Measurements from ENCODE around the gene FOXP1. TPM values are rescaled to one million over a fixed set of nuclear protein-coding genes. Genes with fewer than 3 reads are reported as not detected.

FOXP1 gene
- total RNA-seq, 1 experiment from 2014 or later: 24.8 TPM

DNA sequence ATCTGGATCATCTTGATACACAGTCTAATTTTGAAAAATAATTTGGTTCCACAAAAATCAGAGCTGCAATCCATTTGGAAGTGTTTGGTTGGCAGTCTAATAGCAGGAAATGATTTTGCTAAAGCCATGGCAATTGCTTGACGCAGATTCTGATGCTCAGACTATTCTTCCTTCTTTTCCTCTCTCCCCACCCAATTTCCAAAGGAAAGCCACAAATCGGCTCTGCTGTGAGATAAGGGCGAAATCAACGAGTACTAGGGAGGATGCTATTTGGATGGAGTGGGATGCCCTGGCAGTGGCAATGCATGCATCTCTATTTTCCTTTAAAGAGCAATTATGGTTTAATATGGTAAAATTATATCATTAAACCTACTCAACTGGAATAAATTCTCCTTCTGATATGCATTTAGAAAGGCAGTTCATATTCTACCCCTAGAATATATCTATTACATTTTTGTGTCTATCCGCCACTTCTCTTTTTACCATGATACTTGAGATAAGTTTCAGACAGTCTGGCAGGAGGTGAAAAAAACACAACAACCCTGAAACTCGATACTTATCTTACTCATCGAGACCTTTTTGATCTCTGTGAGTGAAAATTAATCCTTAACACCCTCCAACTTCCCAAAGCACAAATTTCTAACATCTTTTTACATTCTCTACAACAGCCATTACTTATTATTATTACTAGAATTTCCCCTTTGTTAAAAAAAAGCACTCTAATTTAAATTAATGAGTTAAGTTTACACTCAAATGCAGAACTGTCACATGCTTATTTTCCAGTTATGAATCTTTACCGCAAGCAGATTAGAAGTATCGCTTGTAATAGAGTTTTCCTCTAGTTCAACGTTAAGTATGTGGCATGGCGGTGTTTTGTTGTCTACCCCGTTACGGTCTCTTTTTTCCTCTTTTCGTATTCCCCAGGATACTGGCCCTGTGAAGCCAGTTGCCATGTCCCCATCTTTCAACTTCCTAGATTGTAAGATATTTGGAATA lies 433.3 kb downstream of the FOXP1 start:
- Histone ChIP-seq H3K9me3 (replicated peaks) (no peaks in the 10 kb centered on the region), H3K27me3 (no peaks in the 10 kb centered on the region), H3K27ac (no peak overlapping the region), H3K36me3 (no peaks in the 10 kb centered on the region), H3K4me1 (no peaks in the 10 kb centered on the region), H3K4me3 (no peak overlapping the region)
- no peak for DNase-seq

DNA sequence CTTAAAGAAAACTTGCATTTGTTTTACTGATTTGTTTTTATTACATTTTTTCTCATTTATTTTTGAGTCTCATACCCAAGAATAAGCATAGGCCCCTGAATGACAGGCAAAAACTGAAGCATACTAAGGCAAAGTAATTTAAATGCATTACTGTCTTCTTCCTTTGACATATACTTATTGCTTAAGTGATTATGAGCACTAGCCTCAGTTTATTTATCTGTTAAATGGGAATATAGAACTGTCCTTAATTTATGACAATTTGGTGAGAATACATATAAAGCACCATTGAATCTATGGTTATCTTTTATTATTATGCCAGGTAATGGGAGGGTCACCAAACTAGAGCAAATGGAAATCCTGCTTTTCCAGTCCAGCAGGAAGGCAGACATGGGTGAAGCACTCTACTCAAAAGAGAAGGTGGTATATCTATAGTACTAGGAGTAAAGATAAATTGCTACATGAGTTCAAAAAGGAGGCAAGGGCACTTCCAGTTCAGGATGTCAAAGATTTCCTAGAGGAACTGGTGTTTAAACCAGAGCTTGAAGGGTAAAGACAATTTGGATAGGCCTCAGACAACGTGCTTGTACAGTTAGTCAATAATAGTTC lies 435.0 kb downstream of the FOXP1 start:
- Histone ChIP-seq H3K27ac (no peak overlapping the region), H3K27me3 (no peaks in the 10 kb centered on the region), H3K9me3 (replicated peaks) (no peaks in the 10 kb centered on the region), H3K36me3 (no peaks in the 10 kb centered on the region), H3K4me1 (no peaks in the 10 kb centered on the region), H3K4me3 (no peak overlapping the region)
- no peak for DNase-seq

- no peak overlapping the region for H3K4me3 ChIP-seq
- H3K27ac ChIP-seq: no peak overlapping the region
- no peaks in the 10 kb centered on the region for H3K36me3 ChIP-seq
- H3K4me1 ChIP-seq: no peaks in the 10 kb centered on the region
- no peak for DNase-seq
- no peaks in the 10 kb centered on the region for H3K9me3 ChIP-seq (replicated peaks)
- no peaks in the 10 kb centered on the region for H3K27me3 ChIP-seq
Measured at GRCh38 chr3:71146673-71147072, 436.9 kb downstream of the FOXP1 start.

GRCh38 chr3:71145954-71146353 lies 437.6 kb downstream of the FOXP1 start:
- H3K9me3 ChIP-seq (replicated peaks): no peaks in the 10 kb centered on the region
- H3K4me1 ChIP-seq: no peaks in the 10 kb centered on the region
- no peak overlapping the region for H3K4me3 ChIP-seq
- no peaks in the 10 kb centered on the region for H3K27me3 ChIP-seq
- H3K36me3 ChIP-seq: no peaks in the 10 kb centered on the region
- no peak for DNase-seq
- no peak overlapping the region for H3K27ac ChIP-seq

DNA sequence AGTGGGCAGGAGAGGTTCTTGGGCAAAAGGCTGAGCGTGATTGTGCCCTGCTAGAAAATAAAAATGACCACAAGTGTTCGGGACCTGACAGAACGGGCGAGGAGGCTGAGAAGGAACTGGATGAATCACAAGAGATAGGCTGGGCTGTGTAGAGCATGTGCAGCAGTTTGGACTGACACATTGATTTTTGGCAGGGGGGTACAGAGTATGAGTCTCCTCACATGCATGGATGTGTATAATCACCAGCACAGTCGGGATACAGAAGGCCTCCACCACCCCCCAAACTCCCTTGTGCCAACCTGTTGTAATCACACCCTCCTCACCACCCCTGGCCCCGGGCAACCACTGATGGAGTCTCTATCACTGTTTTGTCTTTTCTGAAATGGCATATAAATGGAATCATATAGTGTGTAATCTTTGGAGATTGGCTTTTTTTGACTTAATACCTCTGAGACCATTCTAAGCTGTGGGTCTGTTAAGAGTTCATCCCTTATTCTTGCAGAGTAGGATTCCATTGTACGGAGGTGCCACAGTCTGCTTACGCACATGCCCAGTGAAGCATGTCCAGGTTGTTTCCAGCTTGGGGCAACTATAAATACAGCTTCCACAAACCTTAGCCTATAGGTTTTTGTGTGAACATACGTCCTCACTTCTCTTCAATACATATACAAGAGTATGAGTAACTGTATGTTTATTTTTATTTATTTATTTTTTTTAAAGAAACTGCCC lies 438.8 kb downstream of the FOXP1 start:
- no peak overlapping the region for H3K27ac ChIP-seq
- H3K36me3 ChIP-seq: no peaks in the 10 kb centered on the region
- no peak for DNase-seq
- H3K27me3 ChIP-seq: no peaks in the 10 kb centered on the region
- no peaks in the 10 kb centered on the region for H3K9me3 ChIP-seq (replicated peaks)
- no peaks in the 10 kb centered on the region for H3K4me1 ChIP-seq
- no peak overlapping the region for H3K4me3 ChIP-seq

DNA sequence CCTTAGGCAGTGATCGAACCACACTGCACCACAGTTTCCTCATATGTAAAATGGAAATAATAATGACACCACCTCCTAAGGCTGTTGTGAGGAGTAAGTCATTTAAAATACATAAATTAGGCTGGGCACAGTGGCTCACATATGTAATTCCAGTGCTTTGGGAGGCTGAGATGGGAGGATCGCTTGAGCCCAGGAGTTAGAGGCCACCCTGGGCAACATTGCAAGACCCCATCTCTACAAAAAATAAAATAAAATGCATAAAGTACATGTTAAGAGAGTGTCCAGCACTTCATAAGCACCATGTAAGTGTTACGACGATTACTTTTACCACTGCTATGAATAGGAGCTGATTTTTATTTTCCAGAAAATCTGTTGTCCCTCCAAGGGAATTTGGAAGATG lies 440.0 kb downstream of the FOXP1 start:
- no peak overlapping the region for H3K4me3 ChIP-seq
- H3K9me3 ChIP-seq (replicated peaks): no peaks in the 10 kb centered on the region
- H3K27ac ChIP-seq: no peak overlapping the region
- DNase-seq: no peak
- H3K4me1 ChIP-seq: no peaks in the 10 kb centered on the region
- no peaks in the 10 kb centered on the region for H3K27me3 ChIP-seq
- no peaks in the 10 kb centered on the region for H3K36me3 ChIP-seq

DNA sequence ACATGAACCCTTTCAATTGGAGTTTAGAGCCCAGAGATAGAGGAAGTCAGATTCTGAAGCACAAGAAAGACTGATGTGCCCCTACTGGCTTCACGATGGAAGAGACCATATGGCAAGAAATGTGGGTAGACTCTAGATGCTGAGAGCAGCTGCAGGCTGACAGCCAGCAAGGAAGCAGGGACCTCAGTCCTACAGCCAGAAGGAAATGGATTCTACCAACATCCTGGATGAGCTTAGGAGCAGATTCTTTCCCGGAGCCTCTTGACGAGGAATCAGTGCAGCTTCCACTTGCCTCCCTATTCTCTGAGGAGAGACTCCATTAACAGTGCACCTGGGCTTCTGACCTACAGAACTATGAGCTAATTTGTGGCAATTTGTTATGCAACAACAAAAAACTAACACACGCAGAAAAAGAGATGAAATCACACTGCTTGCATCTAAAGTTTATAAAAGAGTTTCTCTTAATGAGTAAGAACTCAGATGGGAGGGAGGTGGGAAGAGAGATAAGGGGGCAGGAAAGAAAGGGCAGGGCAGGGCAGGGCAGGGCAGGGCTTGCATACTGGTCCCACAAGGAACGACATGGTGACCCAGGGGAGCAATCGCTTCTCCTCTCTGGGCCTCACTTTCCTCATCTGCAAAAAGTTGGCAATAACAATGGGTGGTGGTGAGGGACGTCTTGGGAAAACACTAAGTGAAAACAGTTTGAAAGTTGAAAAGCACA lies 440.9 kb downstream of the FOXP1 start:
- Histone ChIP-seq H3K4me1 (no peaks in the 10 kb centered on the region), H3K36me3 (no peaks in the 10 kb centered on the region), H3K27me3 (no peaks in the 10 kb centered on the region), H3K4me3 (no peak overlapping the region), H3K9me3 (replicated peaks) (no peaks in the 10 kb centered on the region), H3K27ac (no peak overlapping the region)
- peak; percentile 47 to 69 for DNase-seq

DNA sequence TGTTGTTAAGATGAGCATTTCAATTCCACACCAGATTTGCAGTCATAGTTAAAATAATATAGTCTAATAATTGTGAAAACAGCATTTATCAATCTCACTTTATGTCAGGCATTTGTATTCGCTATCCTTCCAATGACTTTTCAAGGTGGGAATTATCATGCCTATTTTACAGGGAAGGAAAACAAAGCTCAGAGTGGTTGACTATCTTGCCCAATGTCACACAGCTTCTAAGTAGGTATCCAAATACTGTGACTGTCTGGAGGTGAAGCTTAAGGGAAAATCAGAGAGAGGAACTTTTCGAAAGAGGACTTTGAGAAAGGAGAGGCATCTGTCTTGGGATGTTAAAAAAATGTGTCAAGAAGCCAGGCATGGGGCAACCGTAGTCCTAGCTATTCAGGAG lies 443.1 kb downstream of the FOXP1 start:
- no peaks in the 10 kb centered on the region for H3K4me1 ChIP-seq
- no peak overlapping the region for H3K27ac ChIP-seq
- H3K27me3 ChIP-seq: no peaks in the 10 kb centered on the region
- H3K4me3 ChIP-seq: no peak overlapping the region
- no peaks in the 10 kb centered on the region for H3K36me3 ChIP-seq
- H3K9me3 ChIP-seq (replicated peaks): no peaks in the 10 kb centered on the region
- DNase-seq: no peak

GRCh38 chr3:71139496-71139895 lies 444.0 kb downstream of the FOXP1 start:
- H3K27me3 ChIP-seq: no peaks in the 10 kb centered on the region
- H3K9me3 ChIP-seq (replicated peaks): no peaks in the 10 kb centered on the region
- no peak overlapping the region for H3K27ac ChIP-seq
- H3K4me3 ChIP-seq: no peak overlapping the region
- peaks cover 1% of the 10 kb centered on the region; the same call in 1 of the 2 replicates for H3K4me1 ChIP-seq
- H3K36me3 ChIP-seq: no peaks in the 10 kb centered on the region
- no peak for DNase-seq

GRCh38 chr3:71138410-71138809 lies 445.1 kb downstream of the FOXP1 start:
- H3K27ac ChIP-seq: no peak overlapping the region
- no peaks in the 10 kb centered on the region for H3K36me3 ChIP-seq
- no peak for DNase-seq
- H3K9me3 ChIP-seq (replicated peaks): no peaks in the 10 kb centered on the region
- H3K27me3 ChIP-seq: no peaks in the 10 kb centered on the region
- H3K4me1 ChIP-seq: peaks cover 12% of the 10 kb centered on the region
- no peak overlapping the region for H3K4me3 ChIP-seq

DNA sequence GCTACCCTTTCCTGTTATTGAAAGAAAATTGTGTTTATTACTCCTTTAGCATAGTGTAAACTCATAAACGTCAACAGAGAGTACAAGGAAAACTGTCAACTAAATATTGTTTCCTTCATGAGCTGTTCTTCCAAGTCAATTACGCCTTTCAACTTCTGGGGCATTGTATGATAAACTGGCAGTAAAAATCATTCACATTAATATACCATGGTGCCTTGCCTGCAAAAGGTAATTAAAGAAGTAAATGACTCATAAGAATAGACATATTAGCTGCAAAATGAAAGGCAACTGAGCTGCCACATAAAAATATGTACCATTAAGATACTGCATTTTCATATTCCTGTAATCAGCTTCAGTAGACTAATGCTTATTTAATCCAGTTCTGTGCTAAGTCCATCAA lies 447.3 kb downstream of the FOXP1 start:
- H3K27ac ChIP-seq: no peak overlapping the region
- H3K4me1 ChIP-seq: peaks cover 32% of the 10 kb centered on the region
- no peaks in the 10 kb centered on the region for H3K27me3 ChIP-seq
- no peaks in the 10 kb centered on the region for H3K9me3 ChIP-seq (replicated peaks)
- H3K4me3 ChIP-seq: no peak overlapping the region
- no peaks in the 10 kb centered on the region for H3K36me3 ChIP-seq
- DNase-seq: no peak

GRCh38 chr3:71135373-71136088 lies 448.0 kb downstream of the FOXP1 start:
- Histone ChIP-seq H3K4me3 (no peak overlapping the region), H3K27ac (no peak overlapping the region), H3K27me3 (no peaks in the 10 kb centered on the region), H3K4me1 (peaks cover 34% of the 10 kb centered on the region), H3K9me3 (replicated peaks) (no peaks in the 10 kb centered on the region), H3K36me3 (no peaks in the 10 kb centered on the region)
- DNase-seq: peak; percentile 5 to 17

- H3K36me3 ChIP-seq: no peaks in the 10 kb centered on the region
- H3K27ac ChIP-seq: peak overlapping the region; percentile 42; the same call in 1 of the 2 replicates
- DNase-seq: no peak
- no peaks in the 10 kb centered on the region for H3K27me3 ChIP-seq
- no peaks in the 10 kb centered on the region for H3K9me3 ChIP-seq (replicated peaks)
- peaks cover 34% of the 10 kb centered on the region for H3K4me1 ChIP-seq
- H3K4me3 ChIP-seq: peak overlapping the region; percentile 12; the same call in 1 of the 2 replicates
Measured at GRCh38 chr3:71134521-71134920, 449.0 kb downstream of the FOXP1 start.

- peak overlapping the region; percentile 42; the same call in 1 of the 2 replicates for H3K27ac ChIP-seq
- H3K27me3 ChIP-seq: no peaks in the 10 kb centered on the region
- H3K9me3 ChIP-seq (replicated peaks): no peaks in the 10 kb centered on the region
- no peaks in the 10 kb centered on the region for H3K36me3 ChIP-seq
- no peak overlapping the region for H3K4me3 ChIP-seq
- H3K4me1 ChIP-seq: peaks cover 34% of the 10 kb centered on the region
- DNase-seq: peak in 1 of 2 experiments; percentile 12
Measured at GRCh38 chr3:71133865-71134264, 449.7 kb downstream of the FOXP1 start.
